Activated naive CD4-positive, alpha-beta T cell treated with anti-CD3 and anti-CD28 coated beads, Interleukin-2, amount 10 ng/mL, durations not matched to agents 7 days and 5 days (primary cell): ENCODE results near the gene SPRING1.

Experiments used
- CTCF ChIA-PET: fragments of 350-600 bp; sonication (Branson Sonifier 250); formaldehyde crosslinking; loops from one replicate; lab custom pipeline; 2021; ENCODE audit warnings: antibody characterized with exemption; lab: Charles Lee
- DNase-seq: peaks from one replicate; pipeline ENCODE4 v3.0.0-alpha.2; 2020
- H3K27ac Mint-ChIP-seq: one replicate; pipeline ENCODE4 v1.8.0; 2021; ENCODE audit warnings: mild to moderate bottlenecking, moderate library complexity, mixed read lengths
- H3K27me3 Mint-ChIP-seq: one replicate; pipeline ENCODE4 v1.8.0; 2021; ENCODE audit warnings: mild to moderate bottlenecking, mixed read lengths
- H3K36me3 Mint-ChIP-seq: one replicate; pipeline ENCODE4 v1.8.0; 2021; ENCODE audit warnings: mixed read lengths
- H3K4me1 Mint-ChIP-seq: one replicate; pipeline ENCODE4 v1.8.0; 2021; ENCODE audit warnings: mixed read lengths
- H3K4me3 Mint-ChIP-seq: one replicate; pipeline ENCODE4 v1.8.0; 2021; ENCODE audit warnings: mild to moderate bottlenecking, moderate library complexity, mixed read lengths
- H3K9me3 Mint-ChIP-seq: one replicate; pipeline ENCODE4 v1.8.0; 2021; ENCODE audit warnings: mixed read lengths

SPRING1 gene

GRCh38 chr12:116737774-116738657 lies at the start of gene SPRING1, which contains the start of gene RNFT2:
Gene SPRING1 (minus strand): TSS chr12:116738069. CDS start chr12:116737900, 169 bp downstream.
Gene RNFT2 (plus strand): TSS chr12:116738315. CDS start chr12:116740498, 2,183 bp downstream.
- CTCF ChIA-PET: no interaction called here
- Mint-ChIP-seq H3K9me3 (no peaks in the 10 kb centered on the region), H3K4me3 (peak within 1 kb of the TSS; percentile 84), H3K36me3 (peaks cover 15% of the 10 kb centered on the region), H3K4me1 (peaks cover 38% of the 10 kb centered on the region), H3K27me3 (no peaks in the 10 kb centered on the region), H3K27ac (peak within 1 kb of the TSS; percentile 86)
- DNase-seq: peak; percentile 99

DNA sequence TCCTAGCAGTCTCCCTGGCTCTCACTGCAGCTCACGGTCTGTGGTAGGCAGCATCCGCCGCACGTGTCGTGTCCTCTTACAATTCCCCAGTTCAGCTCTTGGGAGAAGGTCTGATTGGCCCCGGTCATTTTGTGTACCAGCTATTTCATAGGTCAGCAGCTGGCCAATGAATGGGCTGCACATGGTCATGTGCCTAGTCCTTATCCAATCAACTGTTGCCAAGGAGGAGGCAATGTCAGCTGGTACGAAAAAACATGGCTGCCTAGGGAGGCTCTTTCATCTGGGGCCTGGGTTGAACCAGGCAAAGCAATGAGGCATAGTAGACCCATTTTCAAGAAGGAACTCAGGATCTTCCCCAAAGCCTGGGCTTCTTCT lies 46.4 kb upstream of the SPRING1 start:
- Mint-ChIP-seq H3K27me3 (no peaks in the 10 kb centered on the region), H3K27ac (no peak overlapping the region), H3K4me1 (no peaks in the 10 kb centered on the region), H3K4me3 (no peak overlapping the region), H3K36me3 (peaks cover 9% of the 10 kb centered on the region), H3K9me3 (no peaks in the 10 kb centered on the region)
- CTCF ChIA-PET: no interaction called here
- no peak for DNase-seq

DNA sequence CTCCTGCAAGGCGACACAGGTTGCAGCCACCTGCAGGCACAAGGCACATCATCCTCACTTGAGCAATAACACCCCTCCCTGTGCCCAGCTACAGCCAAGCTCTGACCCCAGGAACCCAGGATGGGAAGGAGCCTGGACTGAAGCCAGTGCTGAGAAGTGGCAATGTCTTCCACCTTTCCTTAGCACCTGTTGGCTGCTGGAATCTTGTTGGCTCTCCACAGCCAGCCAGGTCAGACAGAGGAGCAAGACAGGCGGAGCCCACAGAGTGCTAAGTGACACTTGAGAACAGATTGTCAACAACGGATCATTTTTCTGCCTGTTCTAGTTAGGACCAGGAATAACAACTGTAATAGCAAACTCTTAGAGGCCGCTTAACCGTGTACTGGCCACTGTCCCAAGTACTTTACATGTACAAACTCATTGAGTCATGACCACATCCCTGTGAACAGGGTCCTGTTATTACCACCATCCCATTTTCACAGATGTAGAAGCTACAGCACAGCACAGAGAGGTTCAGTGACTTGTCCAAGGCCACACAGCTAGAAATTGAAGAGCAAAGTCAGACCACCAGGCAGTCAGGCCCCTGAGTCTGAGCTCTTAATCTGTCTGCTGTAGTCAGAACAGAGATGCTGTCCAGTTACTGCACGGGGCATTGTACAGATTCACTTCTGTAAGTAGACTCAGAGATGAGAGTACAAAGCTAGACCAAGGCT lies 45.8 kb upstream of the SPRING1 start:
- CTCF ChIA-PET: interaction anchor here (0.8 kb wide), 1 partner anchor 83 kb away, joined by 3 read pairs; no protein-coding TSS in a partner anchor
- peaks cover 9% of the 10 kb centered on the region for H3K36me3 Mint-ChIP-seq
- no peak for DNase-seq
- H3K27me3 Mint-ChIP-seq: no peaks in the 10 kb centered on the region
- H3K4me3 Mint-ChIP-seq: no peak overlapping the region
- H3K9me3 Mint-ChIP-seq: no peaks in the 10 kb centered on the region
- no peak overlapping the region for H3K27ac Mint-ChIP-seq
- no peaks in the 10 kb centered on the region for H3K4me1 Mint-ChIP-seq

DNA sequence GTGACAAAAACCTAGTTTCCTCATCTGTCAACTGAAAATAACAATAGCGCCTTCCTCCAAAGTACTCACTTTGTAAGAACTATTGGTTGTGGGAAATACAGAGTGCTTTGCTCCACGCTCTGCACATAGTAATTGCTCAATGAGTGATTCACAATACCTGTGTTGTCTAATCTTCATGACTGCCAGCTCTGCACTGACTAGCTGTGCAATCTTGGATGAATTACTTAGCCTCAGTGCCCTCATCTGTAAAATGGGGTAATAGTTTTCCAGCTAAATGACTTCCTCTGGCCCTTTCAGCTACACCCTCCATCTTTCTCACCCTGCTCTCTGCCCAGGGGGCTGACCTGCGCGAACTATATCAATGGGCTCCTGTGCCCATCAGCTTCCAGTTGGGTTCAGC lies 43.1 kb upstream of the SPRING1 start:
- CTCF ChIA-PET: no interaction called here
- no peak for DNase-seq
- no peak overlapping the region for H3K27ac Mint-ChIP-seq
- H3K4me1 Mint-ChIP-seq: no peaks in the 10 kb centered on the region
- H3K27me3 Mint-ChIP-seq: no peaks in the 10 kb centered on the region
- peaks cover 9% of the 10 kb centered on the region for H3K36me3 Mint-ChIP-seq
- no peaks in the 10 kb centered on the region for H3K9me3 Mint-ChIP-seq
- no peak overlapping the region for H3K4me3 Mint-ChIP-seq

- H3K27me3 Mint-ChIP-seq: no peaks in the 10 kb centered on the region
- peaks cover 5% of the 10 kb centered on the region for H3K36me3 Mint-ChIP-seq
- H3K9me3 Mint-ChIP-seq: no peaks in the 10 kb centered on the region
- DNase-seq: no peak
- no peak overlapping the region for H3K4me3 Mint-ChIP-seq
- H3K4me1 Mint-ChIP-seq: no peaks in the 10 kb centered on the region
- CTCF ChIA-PET: no interaction called here
- no peak overlapping the region for H3K27ac Mint-ChIP-seq
These were observed 41.7 kb upstream of the SPRING1 start for GRCh38 chr12:116779597-116779996.

- Mint-ChIP-seq H3K27me3 (no peaks in the 10 kb centered on the region), H3K4me1 (peaks cover 6% of the 10 kb centered on the region), H3K9me3 (no peaks in the 10 kb centered on the region), H3K27ac (no peak overlapping the region), H3K36me3 (peaks cover 5% of the 10 kb centered on the region), H3K4me3 (no peak overlapping the region)
- DNase-seq: no peak
- CTCF ChIA-PET: no interaction called here
These were observed 39.4 kb upstream of the SPRING1 start for GRCh38 chr12:116777245-116777644.

DNA sequence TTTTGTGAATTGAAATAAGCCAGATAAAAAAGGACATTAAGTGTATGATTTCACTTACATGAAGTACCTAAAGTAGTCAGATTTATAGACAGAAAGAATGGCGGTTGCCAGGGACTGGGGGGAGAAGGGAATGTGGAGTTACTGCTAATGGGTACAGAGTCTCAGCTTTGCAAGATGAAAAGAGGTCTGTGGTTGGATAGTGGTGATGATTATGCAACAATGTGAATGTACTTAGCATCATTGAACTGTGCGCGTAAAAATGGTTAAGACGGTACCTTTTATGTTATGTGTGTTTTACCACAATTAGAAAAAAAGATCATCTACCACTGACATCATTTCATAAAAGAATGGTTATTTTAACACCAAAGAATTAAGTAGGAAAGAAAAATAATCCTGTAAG lies 36.2 kb upstream of the SPRING1 start:
- CTCF ChIA-PET: no interaction called here
- no peak overlapping the region for H3K4me3 Mint-ChIP-seq
- no peaks in the 10 kb centered on the region for H3K27me3 Mint-ChIP-seq
- peaks cover 6% of the 10 kb centered on the region for H3K4me1 Mint-ChIP-seq
- H3K9me3 Mint-ChIP-seq: no peaks in the 10 kb centered on the region
- H3K27ac Mint-ChIP-seq: no peak overlapping the region
- H3K36me3 Mint-ChIP-seq: peaks cover 2% of the 10 kb centered on the region
- no peak for DNase-seq

GRCh38 chr12:116773276-116773731 lies 35.4 kb upstream of the SPRING1 start:
- H3K27me3 Mint-ChIP-seq: no peaks in the 10 kb centered on the region
- no peak overlapping the region for H3K4me3 Mint-ChIP-seq
- no peak for DNase-seq

DNA sequence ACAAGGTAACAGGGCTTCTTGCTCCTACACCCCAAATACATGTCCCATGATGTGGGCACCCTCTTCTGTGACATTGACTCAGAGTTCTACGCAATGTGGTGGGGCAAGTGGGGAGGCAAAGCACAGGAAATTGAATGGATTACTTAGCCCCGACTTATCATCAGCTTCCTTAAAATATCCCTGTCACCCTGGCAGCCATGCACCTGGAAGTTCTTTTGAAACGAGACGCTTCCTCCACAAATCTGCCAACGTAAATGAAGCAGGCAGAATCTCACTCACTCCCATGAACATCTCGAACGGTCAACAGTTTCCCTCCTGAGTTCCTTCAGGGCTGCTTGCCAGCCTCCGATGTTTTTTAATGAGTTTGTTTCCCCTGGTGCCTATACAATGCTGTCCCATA lies 33.8 kb upstream of the SPRING1 start:
- no peaks in the 10 kb centered on the region for H3K27me3 Mint-ChIP-seq
- CTCF ChIA-PET: no interaction called here
- no peak for DNase-seq

More at GRCh38 chr12:116773276-116773731, 35.4 kb upstream of the SPRING1 start:
- H3K27ac Mint-ChIP-seq: no peak overlapping the region
- CTCF ChIA-PET: no interaction called here
- H3K4me1 Mint-ChIP-seq: peaks cover 6% of the 10 kb centered on the region
- peaks cover 2% of the 10 kb centered on the region for H3K36me3 Mint-ChIP-seq
- H3K9me3 Mint-ChIP-seq: no peaks in the 10 kb centered on the region

DNA sequence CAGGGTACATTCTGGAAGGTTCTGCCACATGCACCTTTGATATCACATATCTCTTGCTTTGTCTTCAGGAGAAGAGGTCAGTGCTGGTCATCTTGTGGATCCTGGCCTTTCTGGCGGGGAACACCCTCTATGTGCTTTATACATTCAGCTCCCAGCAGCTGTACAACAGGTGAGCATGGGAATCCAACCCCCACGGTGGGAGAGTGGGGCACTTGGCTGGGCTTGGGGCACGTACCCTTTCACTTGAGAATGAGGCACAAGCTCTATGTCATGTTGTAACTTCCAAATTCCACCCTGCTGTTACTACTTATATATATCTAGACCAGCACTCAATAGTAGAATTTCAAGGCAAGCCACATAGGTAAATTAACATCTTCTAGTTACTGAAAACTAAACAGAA lies 28.9 kb upstream of the SPRING1 start:
- H3K4me3 Mint-ChIP-seq: no peak overlapping the region

More for the DNA sequence above, 33.8 kb upstream of the SPRING1 start:
- H3K4me1 Mint-ChIP-seq: peaks cover 6% of the 10 kb centered on the region
- peaks cover 2% of the 10 kb centered on the region for H3K36me3 Mint-ChIP-seq
- no peak overlapping the region for H3K4me3 Mint-ChIP-seq
- no peak overlapping the region for H3K27ac Mint-ChIP-seq
- no peaks in the 10 kb centered on the region for H3K9me3 Mint-ChIP-seq

GRCh38 chr12:116766285-116766684 lies 28.4 kb upstream of the SPRING1 start:
- no peaks in the 10 kb centered on the region for H3K27me3 Mint-ChIP-seq
- H3K36me3 Mint-ChIP-seq: no peaks in the 10 kb centered on the region
- CTCF ChIA-PET: no interaction called here
- DNase-seq: no peak
- H3K9me3 Mint-ChIP-seq: no peaks in the 10 kb centered on the region
- H3K4me3 Mint-ChIP-seq: no peak overlapping the region
- no peak overlapping the region for H3K27ac Mint-ChIP-seq
- H3K4me1 Mint-ChIP-seq: no peaks in the 10 kb centered on the region

More for the DNA sequence above, 28.9 kb upstream of the SPRING1 start:
- H3K27me3 Mint-ChIP-seq: no peaks in the 10 kb centered on the region
- H3K27ac Mint-ChIP-seq: no peak overlapping the region
- CTCF ChIA-PET: no interaction called here
- no peak for DNase-seq
- H3K9me3 Mint-ChIP-seq: no peaks in the 10 kb centered on the region
- no peaks in the 10 kb centered on the region for H3K4me1 Mint-ChIP-seq
- no peaks in the 10 kb centered on the region for H3K36me3 Mint-ChIP-seq

- CTCF ChIA-PET: no interaction called here
- Mint-ChIP-seq H3K4me1 (peaks cover 4% of the 10 kb centered on the region), H3K27me3 (no peaks in the 10 kb centered on the region), H3K27ac (no peak overlapping the region), H3K36me3 (peaks cover 3% of the 10 kb centered on the region), H3K4me3 (no peak overlapping the region), H3K9me3 (no peaks in the 10 kb centered on the region)
- no peak for DNase-seq
These were observed 27.4 kb upstream of the SPRING1 start for GRCh38 chr12:116765271-116765670.

DNA sequence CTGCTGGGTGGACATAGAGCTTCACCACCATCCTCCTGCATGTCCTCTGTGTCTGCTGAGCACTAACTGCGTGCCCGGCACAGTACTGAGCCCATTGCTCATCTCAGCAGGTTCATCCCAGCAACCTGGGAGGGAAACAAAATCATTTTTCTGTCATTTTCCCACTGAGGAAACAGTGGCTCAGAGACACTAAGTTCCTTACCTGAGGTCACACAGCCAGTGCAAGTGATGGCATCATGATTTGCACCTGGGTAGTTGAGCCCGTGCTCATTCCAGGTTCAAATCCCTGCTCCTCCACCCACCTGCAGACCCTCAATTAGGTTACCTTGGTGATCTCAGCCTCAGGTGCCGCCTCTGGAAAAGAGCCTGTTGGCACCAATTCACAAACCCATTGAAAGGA lies 23.6 kb upstream of the SPRING1 start:
- no peak overlapping the region for H3K4me3 Mint-ChIP-seq
- DNase-seq: no peak
- peaks cover 14% of the 10 kb centered on the region for H3K36me3 Mint-ChIP-seq
- no peaks in the 10 kb centered on the region for H3K27me3 Mint-ChIP-seq
- H3K9me3 Mint-ChIP-seq: no peaks in the 10 kb centered on the region
- no peak overlapping the region for H3K27ac Mint-ChIP-seq
- CTCF ChIA-PET: no interaction called here
- peaks cover 32% of the 10 kb centered on the region for H3K4me1 Mint-ChIP-seq

DNA sequence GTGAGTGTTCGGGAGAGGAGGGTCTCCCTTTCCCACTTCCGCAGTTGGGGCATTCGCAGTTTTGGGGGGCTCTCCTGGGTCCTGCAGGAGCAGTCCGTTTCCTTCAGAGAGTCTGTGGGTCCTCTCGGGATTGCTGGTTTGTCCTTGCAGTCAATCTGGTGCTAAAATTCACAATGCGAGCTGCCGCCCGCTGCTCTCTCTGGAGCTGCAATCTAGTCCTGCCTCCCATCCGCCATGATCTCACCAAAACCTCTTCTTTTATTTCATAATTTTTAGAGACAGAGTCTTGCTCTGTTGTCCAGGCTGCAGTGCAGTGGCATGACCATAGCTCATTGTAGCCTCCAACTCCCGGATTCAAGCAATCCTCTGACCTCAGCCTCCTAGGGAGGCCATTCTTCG lies 22.8 kb upstream of the SPRING1 start:
- peaks cover 16% of the 10 kb centered on the region for H3K36me3 Mint-ChIP-seq
- CTCF ChIA-PET: interaction anchor here (1.0 to 1.9 kb wide), 2 partner anchors 9 to 103 kb away, joined by 3 to 6 read pairs; no protein-coding TSS in a partner anchor
- no peaks in the 10 kb centered on the region for H3K27me3 Mint-ChIP-seq
- DNase-seq: no peak
- H3K9me3 Mint-ChIP-seq: no peaks in the 10 kb centered on the region
- no peak overlapping the region for H3K27ac Mint-ChIP-seq
- H3K4me3 Mint-ChIP-seq: peak overlapping the region; percentile 65
- H3K4me1 Mint-ChIP-seq: peaks cover 37% of the 10 kb centered on the region
